Measurements from ENCODE around the gene KCNT2.

GRCh38 chr1:196372896-196373536, 235.2 kb downstream of the KCNT2 start:
- TF ChIP-seq POLR2A (IDR thresholded peaks at IDR 0.05) (no peak), CTCF (IDR thresholded peaks at IDR 0.05) (peak; percentile 29 to 58 (median 48))

All from heart left ventricle (tissue), 13 donors.